ENCODE measurements around the gene SAMD10.

Gene SAMD10

DNA sequence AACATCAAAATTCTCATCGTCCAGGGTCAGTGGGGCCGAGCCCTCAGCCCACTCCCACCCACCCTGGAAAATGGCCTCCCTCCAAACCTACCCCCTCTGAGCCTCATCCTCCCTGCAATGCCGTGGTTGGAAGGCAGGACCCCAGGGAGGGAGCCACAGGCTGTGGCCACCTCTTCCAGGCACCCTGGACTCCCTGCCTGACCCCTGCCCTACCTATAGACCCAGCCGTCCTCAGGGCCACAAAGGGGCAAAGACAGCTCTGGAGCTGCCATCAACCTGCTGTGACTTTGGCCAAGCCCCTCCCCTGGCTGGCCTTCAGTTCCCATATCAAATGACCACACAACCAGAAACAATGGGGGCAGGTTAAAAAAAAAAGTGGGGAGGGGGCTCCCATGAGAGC is 21.0 kb downstream of the SAMD10 start:
- no peak for DNase-seq (ENCODE audit: low spot score)
- in situ Hi-C loops (cut with MboI; ENCODE audit: low pct_unique_long_range_greater_than_20kb, low sequenced_read_pairs, unreplicated experiment) = no loop called here
- TF ChIP-seq, protein P1, sequence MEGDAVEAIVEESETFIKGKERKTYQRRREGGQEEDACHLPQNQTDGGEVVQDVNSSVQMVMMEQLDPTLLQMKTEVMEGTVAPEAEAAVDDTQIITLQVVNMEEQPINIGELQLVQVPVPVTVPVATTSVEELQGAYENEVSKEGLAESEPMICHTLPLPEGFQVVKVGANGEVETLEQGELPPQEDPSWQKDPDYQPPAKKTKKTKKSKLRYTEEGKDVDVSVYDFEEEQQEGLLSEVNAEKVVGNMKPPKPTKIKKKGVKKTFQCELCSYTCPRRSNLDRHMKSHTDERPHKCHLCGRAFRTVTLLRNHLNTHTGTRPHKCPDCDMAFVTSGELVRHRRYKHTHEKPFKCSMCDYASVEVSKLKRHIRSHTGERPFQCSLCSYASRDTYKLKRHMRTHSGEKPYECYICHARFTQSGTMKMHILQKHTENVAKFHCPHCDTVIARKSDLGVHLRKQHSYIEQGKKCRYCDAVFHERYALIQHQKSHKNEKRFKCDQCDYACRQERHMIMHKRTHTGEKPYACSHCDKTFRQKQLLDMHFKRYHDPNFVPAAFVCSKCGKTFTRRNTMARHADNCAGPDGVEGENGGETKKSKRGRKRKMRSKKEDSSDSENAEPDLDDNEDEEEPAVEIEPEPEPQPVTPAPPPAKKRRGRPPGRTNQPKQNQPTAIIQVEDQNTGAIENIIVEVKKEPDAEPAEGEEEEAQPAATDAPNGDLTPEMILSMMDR (IDR thresholded peaks at IDR 0.05; ENCODE audit: extremely low read depth, insufficient read depth, missing control alignments) = no peak

DNA sequence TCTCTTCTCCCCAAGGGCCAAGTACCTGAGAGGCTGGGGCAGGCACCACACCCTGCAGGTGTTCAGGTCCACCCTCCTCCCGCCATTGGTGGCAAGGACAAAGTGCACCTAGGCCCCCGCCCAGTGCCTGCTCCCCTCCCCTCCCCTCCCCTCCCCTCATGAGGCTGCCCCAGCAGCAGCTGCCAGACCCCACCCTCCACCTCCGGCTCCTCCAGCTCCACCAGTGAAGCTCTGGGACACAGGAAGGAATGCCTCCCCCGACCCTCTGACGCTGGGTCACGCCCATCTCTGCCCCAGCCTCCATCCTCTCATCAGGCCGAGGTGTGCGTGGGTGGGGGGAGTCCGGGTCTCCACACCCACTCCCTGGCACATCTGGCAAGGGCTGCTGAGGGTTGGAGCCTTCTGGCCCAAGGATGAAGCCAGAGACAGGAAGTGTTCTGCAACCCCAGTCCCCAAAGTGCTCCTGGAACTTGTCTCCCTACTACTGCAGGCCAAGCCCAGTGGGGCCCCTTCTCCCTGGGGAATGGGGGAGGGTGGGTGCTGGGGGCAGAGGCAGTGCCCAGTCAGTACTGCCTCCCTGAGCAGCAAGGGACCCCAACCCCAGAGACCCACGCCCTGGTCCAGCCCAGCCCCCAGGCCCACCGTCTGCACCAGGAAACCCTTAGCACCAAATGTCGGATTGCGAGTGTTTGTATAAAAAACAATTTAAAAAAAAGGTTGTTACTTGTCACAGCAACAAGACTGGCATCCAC is 21.6 kb downstream of the SAMD10 start:
- DNase-seq (ENCODE audit: low spot score) = no peak
- TF ChIP-seq, protein P1 (IDR thresholded peaks at IDR 0.05; ENCODE audit: extremely low read depth, insufficient read depth, missing control alignments) = no peak
- in situ Hi-C loops (cut with MboI; ENCODE audit: low pct_unique_long_range_greater_than_20kb, low sequenced_read_pairs, unreplicated experiment) = no loop called here

DNA sequence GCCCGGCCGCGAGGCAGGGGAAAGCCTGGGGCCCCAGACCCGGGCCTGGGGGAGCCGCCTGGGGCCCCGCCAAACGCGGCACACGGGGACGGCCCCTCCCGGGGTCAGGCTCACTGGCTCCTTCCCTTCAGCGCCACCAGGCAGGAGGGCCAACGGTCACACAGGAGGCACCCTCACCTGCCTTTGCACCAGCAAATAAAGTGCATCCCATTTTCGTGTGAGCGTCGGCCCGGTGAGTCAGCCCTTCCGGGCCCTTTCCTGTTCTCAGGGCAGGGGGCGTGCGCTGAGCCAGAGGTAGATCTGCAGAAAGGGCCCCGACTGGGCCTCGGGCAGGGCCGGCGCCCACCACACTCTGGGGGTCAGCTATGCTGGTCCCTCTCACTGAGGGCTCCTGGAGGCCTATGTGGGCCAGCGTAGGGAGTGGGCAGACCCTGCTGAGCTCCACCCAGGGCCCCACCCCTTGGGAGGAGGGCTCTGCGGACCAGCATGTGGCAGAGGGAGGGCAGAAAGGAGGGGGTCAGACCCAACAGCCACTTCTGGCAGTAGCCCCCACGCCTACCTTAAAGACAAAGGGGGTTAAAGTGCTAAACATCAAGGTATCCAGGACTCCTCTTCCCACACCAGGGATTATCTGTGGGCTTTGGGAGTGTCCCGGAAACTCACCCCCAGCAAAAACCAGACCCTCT is 22.3 kb downstream of the SAMD10 start:
- DNase-seq (ENCODE audit: low spot score) = peak; percentile 82
- TF ChIP-seq, protein P1 (IDR thresholded peaks at IDR 0.05; ENCODE audit: extremely low read depth, insufficient read depth, missing control alignments) = no peak
- in situ Hi-C loops (cut with MboI; ENCODE audit: low pct_unique_long_range_greater_than_20kb, low sequenced_read_pairs, unreplicated experiment) = no loop called here

DNA sequence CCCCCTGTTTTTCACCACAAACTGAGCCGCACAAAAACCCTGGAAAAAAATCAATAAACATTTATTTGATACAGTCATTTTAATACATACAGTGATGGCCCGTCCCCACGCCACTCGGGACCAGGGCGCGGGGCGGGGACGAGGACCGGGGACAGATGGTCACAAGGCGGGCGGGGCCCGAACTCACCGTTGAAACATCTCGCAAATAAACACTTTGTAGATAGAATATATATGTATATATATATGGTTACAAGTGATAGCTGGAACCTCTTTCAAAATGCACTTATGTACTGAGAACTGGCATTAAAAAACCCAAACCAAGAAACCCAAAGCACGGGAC is 22.8 kb downstream of the SAMD10 start:
- in situ Hi-C loops (cut with MboI; ENCODE audit: low pct_unique_long_range_greater_than_20kb, low sequenced_read_pairs, unreplicated experiment) = no loop called here
- TF ChIP-seq, protein P1 (IDR thresholded peaks at IDR 0.05; ENCODE audit: extremely low read depth, insufficient read depth, missing control alignments) = no peak
- no peak for DNase-seq (ENCODE audit: low spot score)

DNA sequence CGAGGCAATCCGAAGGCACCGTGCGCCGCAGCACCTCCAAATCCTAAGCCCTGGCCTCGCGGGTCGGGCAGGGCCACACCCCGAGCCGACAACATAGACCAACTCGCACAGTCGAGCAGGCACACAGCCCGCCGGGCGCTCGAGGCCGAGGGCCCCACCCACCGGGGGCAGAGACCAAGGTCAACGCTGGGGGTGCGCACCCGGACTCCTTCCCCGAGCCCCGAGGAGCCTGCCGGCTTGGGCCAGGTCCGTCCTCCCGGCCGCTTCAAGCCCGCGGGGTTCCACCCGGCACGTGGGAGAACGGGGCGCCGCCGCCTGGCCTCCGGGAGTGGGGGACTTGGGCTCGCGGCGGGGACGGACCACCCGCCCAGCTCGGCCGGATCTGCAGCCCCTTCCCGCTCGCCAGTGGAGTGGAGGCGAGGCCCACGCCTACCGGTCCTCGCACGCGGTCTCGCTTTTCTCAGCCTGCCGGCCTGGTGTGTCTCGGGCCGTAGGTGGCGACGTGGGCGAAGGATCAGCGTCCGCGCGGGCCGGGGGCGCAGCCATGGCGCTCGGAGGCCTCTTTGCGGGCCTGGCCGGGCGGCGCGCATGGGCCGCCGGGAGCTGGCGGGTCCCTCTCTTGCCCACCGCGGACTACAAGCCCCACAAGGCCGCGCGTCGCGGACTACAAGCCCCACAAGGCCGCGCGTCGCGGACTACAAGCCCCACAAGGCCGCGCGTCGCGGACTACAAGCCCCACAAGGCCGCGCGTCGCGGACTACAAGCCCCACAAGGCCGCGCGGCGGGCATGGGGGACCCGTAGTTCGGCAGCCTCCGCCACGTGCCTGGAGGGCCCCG is 23.4 kb downstream of the SAMD10 start, which contains the start of gene UCKL1:
TSS of gene UCKL1 (minus strand) at position 590 of the 837 bp plus-strand sequence. CDS start at position 546, 44 bp downstream.
- TF ChIP-seq, protein P1 (IDR thresholded peaks at IDR 0.05; ENCODE audit: extremely low read depth, insufficient read depth, missing control alignments) = no peak
- peak; percentile 96 for DNase-seq (ENCODE audit: low spot score)
- in situ Hi-C loops (cut with MboI; ENCODE audit: low pct_unique_long_range_greater_than_20kb, low sequenced_read_pairs, unreplicated experiment) = no loop called here

DNA sequence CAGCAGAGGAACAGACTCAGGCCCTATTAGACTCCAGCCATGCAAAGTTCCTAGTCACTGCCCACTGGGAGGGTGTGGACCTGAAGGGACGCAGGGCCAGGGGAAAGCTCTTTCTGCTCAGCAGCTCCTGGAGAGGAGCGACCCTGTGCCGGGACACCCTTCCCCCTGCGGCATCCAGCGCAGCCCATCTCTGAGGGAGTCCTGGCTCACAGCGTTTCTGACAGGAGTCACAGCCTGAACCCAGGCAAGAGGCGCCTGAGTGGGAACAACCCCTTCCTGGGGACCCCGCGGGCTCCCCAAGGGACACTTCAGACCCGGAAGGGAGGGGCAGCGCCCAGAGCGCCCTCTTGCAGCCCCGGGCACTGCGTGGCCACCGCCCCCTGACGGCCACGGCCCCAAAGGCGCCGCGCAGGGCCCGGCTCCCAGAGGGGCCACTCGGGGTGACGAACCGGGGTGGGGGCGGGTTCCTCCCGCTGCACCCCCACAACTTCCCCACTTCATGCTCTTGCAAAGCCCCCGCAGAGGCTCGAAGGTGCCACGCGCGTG is 24.1 kb downstream of the SAMD10 start:
- peak; percentile 78 for DNase-seq (ENCODE audit: low spot score)
- TF ChIP-seq, protein P1 (IDR thresholded peaks at IDR 0.05; ENCODE audit: extremely low read depth, insufficient read depth, missing control alignments) = peak; percentile 61
- in situ Hi-C loops (cut with MboI; ENCODE audit: low pct_unique_long_range_greater_than_20kb, low sequenced_read_pairs, unreplicated experiment) = no loop called here

Data from GM13977 (cell line).